H1 (cell line): ENCODE measurements around the gene ALPL. TPM values are rescaled to one million over a fixed set of nuclear protein-coding genes. Genes with fewer than 3 reads are reported as not detected.

Experiments used
- EZH2 ChIP-seq: fragments of 200-600 bp; sonication (generic); IDR thresholded peaks from 2 replicates; pipeline ENCODE4 v1.7.1; 2012; ENCODE audit warnings: low read depth, mild to moderate bottlenecking, moderate library complexity, low read length, inconsistent platforms; ENCODE audit not compliant: severe bottlenecking
- polyA plus RNA-seq, 7 experiments: library from polyadenylated mRNA; depleted of rRNA in 3 of 7; stranded (reverse) in 5 of 7; unstranded in 2 of 7; fragments of >200 nt in 5 of 7; fragments of 200-250 nt in 2 of 7; gene quantifications; 1 replicate in 5 of 7; 2 replicates in 1 of 7; 4 replicates in 1 of 7; pipeline versions ENCODE4 v1.2.1 to v1.2.3, GENCODE V29; 2011 to 2013; ENCODE audit warnings: missing spikeins in 2 of 7, mixed read lengths in 2 of 7
- total RNA-seq: library from RNA; stranded (reverse); fragmentation: NEBNext Ultra II Directional; extraction: Animal tissue kit (Norgen Biotek cat#: 25700); gene quantifications from 2 replicates; pipeline ENCODE4 v1.2.1, GENCODE V29; 2021

Gene ALPL
- total and polyA plus RNA-seq, 2 of the 8 experiments (the other 6 are each of a cell fraction or from before 2014, with no cell fraction given): 175 to 362 TPM

GRCh38 chr1:21575351-21575942 lies 66.2 kb downstream of the ALPL start (continued):
- TF ChIP-seq EZH2: no peak
